ENCODE results near the gene SUN2.
A peak's percentile ranks its signal among the peaks of the same experiment; 100 is the strongest.

Gene SUN2

GRCh38 chr22:38735126-38735464, 20.7 kb downstream of the SUN2 start:
- no peak for DNase-seq (ENCODE audit: low spot score)

DNA sequence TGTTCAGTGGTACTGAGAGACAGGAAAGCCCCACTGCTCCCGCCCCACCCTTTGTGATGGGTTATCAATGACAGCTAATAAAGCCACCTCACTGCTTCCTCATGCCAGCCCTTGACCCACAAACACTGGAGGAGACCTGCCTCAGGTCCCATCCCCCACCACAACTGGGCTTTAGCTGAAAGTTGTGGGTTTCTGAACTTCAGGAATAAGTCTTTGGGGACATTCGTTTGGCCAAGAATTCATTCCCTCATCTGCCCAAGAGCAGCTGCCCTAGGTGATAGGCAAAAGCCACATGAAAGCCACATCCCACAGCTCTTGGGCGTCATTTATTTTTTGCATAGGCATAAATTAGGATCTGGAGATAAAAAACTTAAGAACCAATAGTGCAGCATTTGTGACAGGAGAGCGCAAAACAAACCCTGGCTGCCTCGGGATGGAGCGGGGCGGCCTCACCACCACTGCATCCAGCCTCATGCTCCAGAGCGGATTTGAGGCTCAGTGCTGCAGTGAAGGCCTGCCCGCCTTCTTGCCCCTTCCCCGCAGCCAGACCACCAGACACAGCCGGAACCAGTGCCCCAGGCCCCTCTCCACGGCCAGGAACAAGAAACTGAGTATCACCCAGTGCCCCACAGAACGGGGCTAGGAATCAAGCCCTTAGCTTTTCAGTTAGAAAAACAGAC, 21.2 kb downstream of the SUN2 start:
- no peak for DNase-seq (ENCODE audit: low spot score)

DNA sequence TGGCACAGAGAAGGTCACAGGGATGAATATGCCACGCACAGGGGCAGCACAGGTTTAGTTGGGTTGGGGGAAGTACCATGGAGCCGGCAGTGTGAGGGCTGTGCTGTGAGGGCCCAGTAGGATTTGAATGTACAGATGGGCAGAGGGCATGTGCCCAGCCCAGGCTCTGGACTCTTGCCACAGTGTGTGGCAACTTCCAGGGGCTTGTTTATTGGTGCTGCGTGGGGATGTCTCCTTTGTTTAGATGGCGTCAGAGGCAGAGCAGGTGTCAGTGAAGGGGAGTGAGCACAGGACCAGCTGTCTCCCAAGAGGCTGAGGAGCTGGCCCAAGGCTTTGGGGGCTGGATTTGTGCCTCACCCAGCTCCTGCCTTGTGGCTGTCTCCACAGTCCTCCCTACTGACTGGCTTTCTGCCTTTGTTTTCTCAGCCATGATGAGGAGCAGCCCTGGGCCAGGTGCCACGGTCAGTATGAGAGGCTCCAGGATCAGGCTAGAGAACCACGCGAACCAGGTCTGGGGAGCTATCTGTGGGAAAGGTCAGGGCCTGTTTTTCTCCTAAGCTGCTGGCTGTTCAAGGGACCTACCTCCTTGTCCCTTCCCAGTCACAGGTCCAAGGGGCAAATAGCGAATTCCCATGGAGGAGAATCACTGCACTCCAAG, 21.9 kb downstream of the SUN2 start:
- no peak for DNase-seq (ENCODE audit: low spot score)

GRCh38 chr22:38733329-38733723, 22.5 kb downstream of the SUN2 start:
- DNase-seq (ENCODE audit: low spot score), result peak; percentile 46

- no peak for DNase-seq (ENCODE audit: low spot score)
Observed at GRCh38 chr22:38732251-38732815, 23.5 kb downstream of the SUN2 start.

DNA sequence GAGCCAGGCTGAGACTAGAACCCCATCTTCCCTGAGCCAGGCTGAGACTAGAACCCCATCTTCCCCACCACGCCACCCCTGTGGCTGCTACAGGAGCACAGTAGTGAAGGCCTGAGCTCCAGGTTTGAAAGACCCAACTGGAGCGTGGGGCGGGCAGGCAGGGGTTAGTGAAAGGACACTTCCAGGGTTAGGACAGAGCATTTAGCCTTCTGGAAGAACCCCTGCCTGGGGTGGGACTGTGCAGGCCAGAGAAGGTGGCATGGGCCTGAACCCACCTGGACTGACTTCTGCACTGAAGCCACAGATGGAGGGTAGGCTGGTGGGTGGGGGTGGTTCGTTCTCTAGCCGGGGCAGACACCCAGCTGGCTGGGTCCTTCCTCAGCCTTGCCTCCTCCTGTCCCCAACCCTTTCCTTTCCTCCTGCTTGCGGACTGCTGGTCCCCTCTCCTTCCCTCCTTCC, 24.1 kb downstream of the SUN2 start:
- no peak for DNase-seq (ENCODE audit: low spot score)

DNA sequence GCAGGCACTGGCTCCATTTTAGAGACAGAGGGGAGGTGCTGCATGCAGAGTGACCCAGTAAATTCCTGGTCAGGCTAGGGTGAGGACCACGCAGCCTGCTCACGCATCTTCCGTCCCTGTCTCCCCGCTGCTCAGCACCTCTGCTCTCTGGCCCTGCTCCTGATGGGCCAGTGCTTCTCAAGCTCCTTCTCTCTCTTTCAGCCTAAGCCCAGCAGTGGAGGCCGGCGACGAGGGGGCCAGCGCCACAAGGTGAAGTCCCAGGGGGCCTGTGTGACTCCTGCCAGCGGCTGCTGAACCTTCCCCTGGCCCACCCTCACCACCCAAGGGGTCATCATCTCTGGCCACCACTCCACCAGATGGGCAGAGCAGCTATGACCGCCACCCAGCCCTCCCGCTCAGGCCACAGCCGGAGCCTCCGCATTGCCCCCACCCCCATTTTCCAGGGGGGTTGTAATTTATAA, 25.4 kb downstream of the SUN2 start:
- DNase-seq (ENCODE audit: low spot score), result no peak

- no peak for DNase-seq (ENCODE audit: low spot score)
Observed at GRCh38 chr22:38729946-38730345, 25.9 kb downstream of the SUN2 start.

DNA sequence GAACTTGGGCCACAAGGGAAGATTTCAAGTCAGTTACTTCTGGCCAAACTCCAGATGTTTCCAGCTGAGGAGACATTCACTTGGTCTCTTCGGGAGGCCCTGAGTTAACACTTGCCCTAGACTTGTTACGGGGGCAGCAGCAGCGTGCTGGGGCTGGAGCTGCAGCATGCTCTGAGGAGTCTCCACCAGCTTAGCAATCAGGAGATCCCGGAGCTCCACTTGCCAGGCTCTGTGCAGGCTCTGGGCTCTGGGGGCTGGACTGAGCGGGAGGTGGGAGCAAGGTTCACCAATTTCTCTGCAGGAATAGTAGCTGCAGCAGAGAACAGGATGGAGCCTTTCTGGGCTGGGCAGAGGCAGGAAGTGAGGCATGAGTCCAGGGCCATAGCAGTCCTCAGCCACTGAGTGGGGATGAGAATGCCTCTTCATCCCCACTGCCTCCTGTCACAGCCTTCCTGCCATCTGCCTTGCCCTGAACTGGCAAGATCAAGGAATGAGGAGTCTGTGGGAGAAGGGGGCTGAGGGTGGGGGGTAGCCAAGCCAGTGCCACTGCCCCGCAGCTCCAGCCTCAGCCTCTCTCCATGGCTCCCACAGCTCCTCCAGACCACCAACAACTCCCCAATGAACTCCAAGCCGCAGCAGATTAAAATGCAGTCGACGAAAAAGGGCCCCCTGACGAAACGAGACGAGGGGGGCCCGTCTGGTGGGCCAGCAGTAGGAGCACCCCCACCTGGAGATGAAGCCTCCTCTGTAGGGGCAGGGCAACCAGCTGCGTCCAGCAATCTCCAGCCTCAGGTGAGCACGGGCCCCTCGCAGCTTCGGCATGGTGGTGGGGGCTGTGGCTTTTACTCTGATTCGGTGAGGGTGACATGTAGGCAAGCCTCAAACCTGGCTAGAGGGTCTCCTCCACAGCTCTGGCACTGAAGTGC, 26.7 kb downstream of the SUN2 start:
- DNase-seq (ENCODE audit: low spot score), result no peak

DNA sequence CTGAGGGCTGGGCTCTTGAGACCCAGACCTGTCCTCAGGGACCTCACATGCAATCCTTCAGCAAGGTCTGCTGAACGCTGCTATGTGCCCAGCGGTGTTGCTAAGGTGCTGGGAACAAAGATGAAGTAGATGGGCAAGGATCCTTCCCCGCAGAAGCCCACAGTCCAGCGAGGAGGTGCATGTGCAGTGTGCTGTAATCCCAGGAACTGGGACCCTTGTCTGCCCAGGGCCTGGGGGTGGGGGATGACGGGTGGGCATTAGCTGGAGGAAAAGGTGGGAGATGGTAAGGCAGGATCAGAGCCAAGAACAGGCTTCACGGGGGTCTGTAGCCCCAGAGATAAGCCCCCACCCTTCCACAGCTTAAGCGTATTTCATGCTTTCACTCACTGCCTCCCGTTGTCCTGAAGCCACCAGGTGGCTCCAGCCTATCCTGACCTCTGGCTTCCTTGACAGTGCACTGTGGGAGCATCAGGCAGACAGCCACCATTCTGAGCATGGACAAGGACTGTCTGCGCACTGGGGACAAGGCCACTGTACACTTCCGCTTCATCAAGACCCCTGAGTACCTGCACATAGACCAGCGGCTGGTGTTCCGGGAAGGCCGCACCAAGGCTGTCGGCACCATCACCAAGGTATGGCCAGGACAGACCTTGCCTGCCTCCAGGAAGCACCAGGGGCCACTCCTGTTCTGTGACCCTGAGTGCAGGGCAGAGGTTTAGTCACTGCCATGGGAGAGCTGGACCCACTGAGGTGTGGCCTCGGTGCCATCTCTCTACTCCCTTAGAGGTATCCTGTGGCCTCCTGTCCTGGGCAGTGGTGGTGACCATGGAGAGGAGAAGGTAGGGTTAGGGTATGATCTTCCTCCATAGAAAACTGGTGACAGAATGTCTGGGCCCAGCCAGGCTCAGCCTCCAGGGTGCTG, 28.0 kb downstream of the SUN2 start:
- DNase-seq (ENCODE audit: low spot score), result no peak

DNA sequence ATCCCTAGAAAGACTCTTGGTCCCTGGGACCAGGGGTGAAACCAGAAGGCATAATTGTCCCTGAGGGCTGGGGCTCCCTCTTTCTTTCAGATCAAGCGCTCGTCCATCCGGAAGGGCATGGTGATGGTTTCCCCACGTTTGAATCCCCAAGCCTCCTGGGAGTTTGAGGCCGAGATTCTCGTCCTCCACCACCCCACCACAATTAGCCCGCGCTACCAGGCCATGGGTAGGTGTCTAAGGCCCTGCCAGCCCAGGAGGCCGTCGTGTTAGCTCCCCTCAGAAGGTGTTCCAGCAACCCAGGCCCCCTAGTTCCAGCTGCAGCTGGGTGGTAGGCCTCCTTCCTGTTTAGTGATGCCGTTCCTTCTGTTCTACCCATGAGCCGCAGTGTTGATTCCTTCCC, 28.7 kb downstream of the SUN2 start:
- DNase-seq (ENCODE audit: low spot score), result no peak

DNA sequence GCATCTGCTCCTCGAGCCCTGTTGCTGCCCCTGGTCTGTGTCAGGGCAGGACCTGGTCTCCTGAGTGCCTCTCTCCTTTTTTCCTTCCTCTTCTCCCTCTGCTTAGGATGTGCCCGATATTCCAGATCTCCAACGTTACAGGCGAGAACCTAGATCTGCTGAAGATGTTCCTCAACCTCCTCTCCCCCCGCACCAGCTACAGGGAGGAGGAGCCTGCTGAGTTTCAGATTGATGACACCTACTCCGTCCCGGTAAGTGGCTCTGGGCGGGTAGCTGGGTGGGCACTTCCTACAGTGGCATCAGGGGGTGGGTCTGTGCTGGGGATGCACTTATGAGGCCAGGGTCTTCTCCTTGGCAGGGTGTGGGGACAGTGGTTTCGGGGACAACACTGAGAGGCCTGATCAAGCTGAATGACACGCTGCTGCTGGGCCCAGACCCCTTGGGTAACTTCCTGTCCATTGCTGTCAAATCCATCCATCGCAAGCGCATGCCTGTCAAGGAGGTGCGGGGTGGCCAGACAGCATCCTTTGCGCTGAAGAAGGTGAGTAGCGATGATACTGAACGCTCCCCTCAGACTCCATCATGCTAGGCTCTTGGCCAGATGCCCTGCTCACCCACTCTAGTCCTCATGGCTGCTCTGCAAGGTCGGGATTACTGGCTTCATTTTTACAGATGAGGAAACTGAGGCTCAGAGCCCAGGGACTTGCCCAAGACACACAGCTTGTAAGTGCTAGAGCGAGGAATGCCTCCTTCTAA, 29.7 kb downstream of the SUN2 start:
- DNase-seq (ENCODE audit: low spot score), result no peak

DNA sequence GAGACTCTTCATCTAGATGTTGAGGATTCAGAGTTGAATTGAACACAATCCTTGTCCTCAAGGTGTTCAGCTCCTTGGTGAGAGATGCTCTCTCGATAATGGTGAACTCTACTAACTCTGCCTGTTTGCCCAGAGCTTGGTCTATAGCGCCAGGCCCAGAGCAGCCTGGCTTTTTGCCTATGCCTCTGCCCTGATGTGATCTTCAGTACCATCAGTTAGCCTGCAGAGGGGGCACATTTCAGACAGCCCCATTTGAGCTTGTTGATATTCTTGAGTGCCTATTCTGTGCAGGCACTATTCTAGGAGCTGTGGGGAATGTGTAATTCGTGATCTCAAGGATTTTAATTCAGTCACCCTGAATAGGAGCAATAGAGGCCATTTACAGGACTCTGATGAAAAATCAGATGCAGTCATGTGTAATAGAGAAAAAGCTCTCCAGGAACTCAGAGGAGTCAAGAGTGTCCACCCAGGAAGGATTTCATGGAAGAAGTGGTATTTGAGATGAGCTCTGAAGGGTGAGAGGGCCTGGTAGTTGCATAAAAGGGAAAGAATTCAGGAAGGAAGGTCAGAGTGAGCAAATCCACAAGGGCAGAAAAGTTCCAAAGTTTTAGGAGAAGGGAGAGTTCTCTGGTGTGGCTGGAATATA, 30.7 kb downstream of the SUN2 start:
- peak; percentile 35 for DNase-seq (ENCODE audit: low spot score)

DNA sequence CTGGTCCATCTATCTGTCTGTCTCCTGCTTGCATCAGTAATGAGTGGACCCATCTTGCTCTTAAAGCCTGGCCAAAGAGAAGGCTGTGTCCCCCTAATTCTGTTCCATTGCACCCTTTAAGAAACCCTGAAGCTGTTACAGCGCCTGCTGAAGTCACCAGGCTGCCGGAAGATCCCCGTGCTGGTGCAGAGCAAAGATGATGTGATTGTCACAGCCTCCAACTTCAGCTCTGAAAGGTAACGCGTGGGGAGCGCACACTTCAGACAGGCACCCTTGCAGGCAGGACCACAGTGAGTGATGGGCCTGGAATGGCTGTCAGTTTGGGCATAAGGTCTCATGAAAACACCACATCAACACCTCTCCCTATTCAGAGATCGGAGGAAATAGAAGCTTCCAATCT, 31.6 kb downstream of the SUN2 start:
- no peak for DNase-seq (ENCODE audit: low spot score)

DNA sequence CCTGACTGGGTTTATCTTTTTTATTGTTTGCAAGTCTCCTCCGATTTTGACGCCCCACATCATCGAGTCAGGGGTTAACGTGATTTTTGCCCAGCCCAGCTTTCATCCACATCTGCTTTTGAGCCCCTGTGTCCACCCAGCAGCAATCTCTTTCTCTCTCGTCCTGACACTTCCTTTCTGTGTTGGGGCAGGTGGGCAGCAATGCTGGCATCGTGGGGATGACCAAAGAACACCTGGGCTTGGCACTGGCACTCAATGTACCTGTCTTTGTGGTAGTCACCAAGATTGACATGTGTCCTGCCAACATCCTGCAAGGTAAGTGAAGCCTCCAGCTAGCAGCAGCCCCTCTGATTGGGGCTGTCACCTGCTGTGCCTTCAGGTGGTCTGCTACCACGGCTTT, 34.2 kb downstream of the SUN2 start:
- no peak for DNase-seq (ENCODE audit: low spot score)

- DNase-seq (ENCODE audit: low spot score), result no peak
Observed at GRCh38 chr22:38720350-38720749, 35.4 kb downstream of the SUN2 start.

- no peak for DNase-seq (ENCODE audit: low spot score)
Observed at GRCh38 chr22:38719196-38719595, 36.6 kb downstream of the SUN2 start.

DNA sequence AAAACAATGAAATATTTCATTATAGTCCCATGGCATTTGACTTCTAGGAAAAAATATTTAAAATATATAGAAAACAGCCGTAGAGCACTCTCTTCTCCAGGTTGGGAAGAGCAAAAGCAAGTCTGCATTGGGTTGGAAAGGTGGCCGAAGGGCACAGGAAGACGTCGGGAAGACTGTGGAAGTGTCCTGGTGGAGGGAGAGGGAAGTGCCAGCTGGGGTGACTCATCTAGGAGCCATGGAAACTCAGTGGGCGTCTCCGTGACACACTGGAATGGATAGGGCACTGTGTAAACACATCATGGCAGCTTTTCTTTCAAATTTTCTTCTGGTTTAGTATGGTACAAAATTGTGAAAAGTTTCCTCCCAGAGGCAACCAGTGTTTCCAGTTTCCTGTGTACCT, 37.4 kb downstream of the SUN2 start:
- DNase-seq (ENCODE audit: low spot score), result no peak

DNA sequence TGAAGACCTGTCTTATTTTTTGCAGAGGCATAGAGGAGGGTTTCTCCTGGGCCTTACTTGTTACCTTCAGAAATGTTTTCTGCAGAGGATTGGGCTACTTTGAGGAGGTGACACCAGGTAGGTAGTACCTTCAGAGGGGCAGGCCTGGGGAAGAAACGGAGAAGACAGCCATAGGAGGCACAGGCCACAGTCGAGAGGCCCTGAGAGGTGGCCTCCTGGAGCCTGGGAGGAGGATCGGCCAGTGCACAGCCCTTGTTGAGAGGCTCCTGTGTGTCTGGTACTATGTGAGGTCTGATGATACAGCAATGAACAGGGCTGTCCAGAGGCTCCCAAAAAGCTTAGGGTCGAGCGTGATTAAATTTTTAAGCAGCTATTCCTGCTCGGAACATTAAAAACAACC, 38.6 kb downstream of the SUN2 start:
- DNase-seq (ENCODE audit: low spot score), result no peak

- no peak for DNase-seq (ENCODE audit: low spot score)
Observed at GRCh38 chr22:38716826-38717225, 39.0 kb downstream of the SUN2 start.
